CD4-positive, CD25-positive, alpha-beta regulatory T cell (primary cell): ENCODE results near the gene GPD1L. TPM values are rescaled to one million over a fixed set of nuclear protein-coding genes. Genes with fewer than 3 reads are reported as not detected.
"Not testable (repeated sequence)": the region's sequence is repeated elsewhere in the genome, so short reads cannot be mapped to it uniquely, and the experiment has no call there.

Experiments
- ATAC-seq, 2 donors: fragments of 150-1000 bp; cut with Tn5 transposase; one replicate each; pipeline ENCODE4 v1.10.0; 2021; ENCODE audit warnings: low read depth in 2 of 2, moderate number of reproducible peaks in 2 of 2, moderate library complexity in 1 of 2
- DNase-seq, 3 donors: peaks; one replicate each; pipeline versions ENCODE4 v3.0.0 to v3.0.0-alpha.2; 2012 to 2022; ENCODE audit warnings: mixed read lengths in 1 of 3
- H3K27ac ChIP-seq: one replicate; pipeline ENCODE4 v1.7.0; 2013; ENCODE audit warnings: mild to moderate bottlenecking, low read length; ENCODE audit not compliant: insufficient read depth, poor library complexity, severe bottlenecking
- H3K27me3 ChIP-seq: one replicate; pipeline ENCODE4 v1.7.0; 2013; ENCODE audit warnings: low read length; ENCODE audit not compliant: control insufficient read depth, insufficient read depth
- H3K36me3 ChIP-seq: one replicate; pipeline ENCODE4 v1.7.0; 2013; ENCODE audit warnings: mild to moderate bottlenecking, low read length, moderate library complexity; ENCODE audit not compliant: control insufficient read depth, insufficient read depth
- H3K4me1 ChIP-seq: 2 replicates; pipeline ENCODE4 v1.7.0; 2013; ENCODE audit warnings: mild to moderate bottlenecking, low read length; ENCODE audit not compliant: insufficient read depth, control insufficient read depth, poor library complexity, severe bottlenecking
- H3K4me3 ChIP-seq: one replicate; pipeline ENCODE4 v1.7.0; 2013; ENCODE audit warnings: low read depth, mild to moderate bottlenecking, low read length, moderate library complexity
- H3K9me3 ChIP-seq, 2 experiments: 1 replicate in 1 of 2; 2 replicates in 1 of 2; pipeline ENCODE4 v1.7.0; 2013; ENCODE audit warnings: low read length in 2 of 2, mild to moderate bottlenecking in 1 of 2, moderate library complexity in 1 of 2; ENCODE audit not compliant: control insufficient read depth in 2 of 2
- H3K27ac Mint-ChIP-seq, 3 donors: one replicate each; pipeline ENCODE4 v1.8.0; 2020 to 2022; ENCODE audit warnings: mild to moderate bottlenecking in 3 of 3, mixed read lengths in 3 of 3, moderate library complexity in 2 of 3
- H3K27me3 Mint-ChIP-seq: one replicate; pipeline ENCODE4 v1.8.0; 2022; ENCODE audit warnings: mild to moderate bottlenecking, mixed read lengths
- H3K36me3 Mint-ChIP-seq: one replicate; pipeline ENCODE4 v1.8.0; 2020; ENCODE audit warnings: mixed read lengths
- H3K4me1 Mint-ChIP-seq, 4 donors: one replicate each; pipeline ENCODE4 v1.8.0; 2020 to 2022; ENCODE audit warnings: mixed read lengths in 4 of 4, mild to moderate bottlenecking in 1 of 4
- H3K4me3 Mint-ChIP-seq, 4 donors: one replicate each; pipeline ENCODE4 v1.8.0; 2020 to 2022; ENCODE audit warnings: mild to moderate bottlenecking in 4 of 4, mixed read lengths in 4 of 4, moderate library complexity in 3 of 4
- H3K9me3 Mint-ChIP-seq, 7 donors: one replicate each; pipeline ENCODE4 v1.8.0; 2020 to 2022; ENCODE audit warnings: mixed read lengths in 7 of 7, mild to moderate bottlenecking in 3 of 7, moderate library complexity in 2 of 7
- polyA plus RNA-seq, 4 donors: library from polyadenylated mRNA; unstranded; fragments of 300-500 nt; fragmentation: Illumina TruSeq; gene quantifications; one replicate each; pipeline ENCODE4 v1.2.3, GENCODE V29; 2021
- total RNA-seq: library from RNA; stranded (reverse); gene quantifications from one replicate; pipeline ENCODE4 v1.2.3, GENCODE V29; 2022

GPD1L gene
- total RNA-seq: 30.3 TPM
- 10 to 100 TPM; 19.5 to 27.2 (median 24.6) TPM for polyA plus RNA-seq

DNA sequence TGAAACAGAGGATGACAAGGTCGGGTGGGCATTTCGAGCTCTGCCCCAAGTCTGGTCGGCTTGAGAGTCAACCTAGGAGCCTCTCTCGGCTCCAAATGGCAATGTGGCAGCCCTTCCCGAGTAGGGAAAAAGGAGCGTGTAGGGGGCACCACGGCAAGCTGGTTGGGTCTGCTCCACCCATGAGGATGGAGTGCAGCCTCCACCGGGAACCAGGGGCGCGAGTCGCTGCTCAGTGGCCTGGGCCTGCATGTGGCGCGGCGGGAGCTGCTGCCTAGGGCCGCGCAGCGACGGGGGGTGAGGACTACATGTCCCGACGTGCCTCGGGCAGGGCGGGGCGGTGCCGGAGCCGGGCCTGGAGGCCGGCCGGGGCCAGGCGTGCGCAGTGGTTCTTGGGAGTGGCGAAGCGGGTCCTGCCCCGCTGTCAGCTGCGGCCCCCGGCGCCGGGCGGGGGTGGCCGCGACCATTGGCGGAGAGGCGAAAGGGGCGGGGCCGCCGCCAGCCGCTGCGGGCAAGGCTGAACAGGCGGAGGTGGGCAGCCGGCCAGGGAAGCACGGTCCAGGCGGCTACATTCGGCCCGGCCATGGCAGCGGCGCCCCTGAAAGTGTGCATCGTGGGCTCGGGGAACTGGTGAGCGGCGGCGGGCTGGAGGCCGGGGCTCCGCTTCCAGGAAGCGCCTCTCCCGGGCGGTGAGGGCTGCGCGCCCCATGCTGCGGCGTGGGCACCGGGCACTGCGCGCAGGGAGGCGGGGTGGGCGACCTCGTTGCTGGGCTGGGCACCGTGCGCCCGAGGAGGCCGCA lies at the start of gene GPD1L:
Gene GPD1L, plus strand, starts transcription at position 489 of the 797 bp plus-strand sequence. Its CDS starts 92 bp downstream, at position 581.
- peak; percentile 99 for ATAC-seq
- Mint-ChIP-seq H3K27ac (peak within 1 kb of the TSS; percentile 76 to 94 (median 82)), H3K27me3 (no peaks in the 10 kb centered on the region), H3K4me3 (peak within 1 kb of the TSS; percentile 85 to 98 (median 96)), H3K9me3 (peaks cover 0 to 6% (median 0%) of the 10 kb centered on the region in 7 donors), H3K4me1 (peaks cover 5 to 47% (median 26%) of the 10 kb centered on the region in 4 donors), H3K36me3 (peaks cover 8% of the 10 kb centered on the region)
- Histone ChIP-seq H3K4me3 (peak within 1 kb of the TSS; percentile 66), H3K9me3 (peaks cover 4 to 6% of the 10 kb centered on the region in 2 experiments), H3K27me3 (no peaks in the 10 kb centered on the region), H3K36me3 (no peaks in the 10 kb centered on the region), H3K27ac (peak within 1 kb of the TSS; percentile 71), H3K4me1 (peaks cover 18% of the 10 kb centered on the region)
- peak; percentile 88 to 95 (median 89) for DNase-seq

DNA sequence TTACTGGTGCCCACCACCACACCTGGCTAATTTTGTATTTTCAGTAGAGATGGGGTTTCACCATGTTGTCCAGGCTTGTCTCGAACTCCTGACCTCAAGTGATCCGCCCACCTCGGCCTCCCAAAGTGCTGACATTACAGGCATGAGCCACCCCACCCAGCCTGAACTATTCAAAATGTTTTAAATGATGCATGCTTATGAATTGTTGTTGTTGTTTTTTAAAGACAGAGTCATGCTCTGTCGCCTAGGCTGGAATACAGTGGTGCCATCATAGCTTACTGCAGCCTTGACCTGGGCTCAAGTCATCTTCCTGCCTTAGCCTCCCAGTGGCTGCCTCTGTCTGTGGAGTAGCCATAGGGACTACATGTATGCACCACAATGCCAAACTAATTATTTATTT lies 48.0 kb upstream of the GPD1L start:
- H3K4me1 Mint-ChIP-seq, H3K27ac Mint-ChIP-seq, H3K4me3 Mint-ChIP-seq, H3K36me3 Mint-ChIP-seq, H3K4me1 ChIP-seq, H3K27me3 Mint-ChIP-seq, ATAC-seq, H3K4me3 ChIP-seq, H3K9me3 ChIP-seq, H3K36me3 ChIP-seq, H3K27ac ChIP-seq, H3K9me3 Mint-ChIP-seq, H3K27me3 ChIP-seq, DNase-seq: not testable (repeated sequence)

DNA sequence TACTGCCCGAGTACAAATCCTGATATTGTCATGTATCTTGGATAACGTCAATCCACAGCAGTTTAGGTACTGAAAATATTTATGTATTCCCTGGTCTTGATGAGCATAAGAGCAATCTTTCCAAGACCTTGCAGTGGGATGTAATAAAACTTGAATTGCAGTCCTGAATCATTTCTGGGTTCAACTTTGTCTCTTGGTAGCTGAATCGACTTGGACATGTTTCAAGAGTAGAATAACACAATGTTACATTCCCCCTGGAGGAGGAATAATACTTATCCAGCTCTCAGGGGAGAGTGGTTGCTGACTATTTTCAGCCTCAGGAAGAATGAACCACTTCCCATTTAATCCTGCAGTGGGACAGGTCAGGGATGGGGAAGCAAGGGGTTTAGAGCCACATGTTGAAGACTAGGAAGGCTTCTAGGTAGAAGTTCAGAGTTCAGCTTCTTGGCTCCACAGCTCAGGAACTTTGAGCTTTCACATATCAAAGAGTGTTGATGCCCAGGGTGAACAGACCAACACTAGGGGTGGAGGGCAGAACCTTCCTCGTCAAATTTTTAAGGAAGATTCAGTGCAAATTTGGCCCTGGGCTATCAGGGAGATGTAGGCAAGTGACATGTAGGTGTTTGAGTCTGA lies 43.4 kb upstream of the GPD1L start:
- no peaks in the 10 kb centered on the region for H3K27me3 ChIP-seq
- peaks cover 0 to 4% (median 0%) of the 10 kb centered on the region in 7 donors for H3K9me3 Mint-ChIP-seq
- H3K4me3 Mint-ChIP-seq: no peak overlapping the region
- no peak for ATAC-seq
- no peaks in the 10 kb centered on the region for H3K4me1 ChIP-seq
- no peak overlapping the region for H3K27ac ChIP-seq
- H3K27me3 Mint-ChIP-seq: peaks cover 6% of the 10 kb centered on the region
- no peaks in the 10 kb centered on the region for H3K9me3 ChIP-seq
- H3K27ac Mint-ChIP-seq: no peak overlapping the region
- H3K36me3 ChIP-seq: no peaks in the 10 kb centered on the region
- H3K36me3 Mint-ChIP-seq: no peaks in the 10 kb centered on the region
- H3K4me3 ChIP-seq: no peak overlapping the region
- no peak for DNase-seq
- H3K4me1 Mint-ChIP-seq: no peaks in the 10 kb centered on the region

- Mint-ChIP-seq H3K36me3 (no peaks in the 10 kb centered on the region), H3K4me1 (no peaks in the 10 kb centered on the region), H3K27ac (no peak overlapping the region), H3K27me3 (peaks cover 6% of the 10 kb centered on the region), H3K4me3 (no peak overlapping the region), H3K9me3 (peaks cover 0 to 3% (median 0%) of the 10 kb centered on the region in 7 donors)
- H3K9me3 ChIP-seq: no peaks in the 10 kb centered on the region
- ATAC-seq: no peak
- H3K4me1 ChIP-seq: no peaks in the 10 kb centered on the region
- H3K27me3 ChIP-seq: no peaks in the 10 kb centered on the region
- no peak overlapping the region for H3K27ac ChIP-seq
- no peak for DNase-seq
- H3K36me3 ChIP-seq: no peaks in the 10 kb centered on the region
- H3K4me3 ChIP-seq: no peak overlapping the region
These were observed 39.7 kb upstream of the GPD1L start for GRCh38 chr3:32066686-32067085.

GRCh38 chr3:32074194-32074593 lies 32.2 kb upstream of the GPD1L start:
- H3K4me1 ChIP-seq, H3K36me3 Mint-ChIP-seq, H3K27ac Mint-ChIP-seq, H3K27me3 ChIP-seq, H3K9me3 ChIP-seq, H3K4me1 Mint-ChIP-seq, H3K9me3 Mint-ChIP-seq, H3K27me3 Mint-ChIP-seq, H3K4me3 ChIP-seq, ATAC-seq, H3K27ac ChIP-seq, H3K4me3 Mint-ChIP-seq, DNase-seq, H3K36me3 ChIP-seq: not testable (repeated sequence)

DNA sequence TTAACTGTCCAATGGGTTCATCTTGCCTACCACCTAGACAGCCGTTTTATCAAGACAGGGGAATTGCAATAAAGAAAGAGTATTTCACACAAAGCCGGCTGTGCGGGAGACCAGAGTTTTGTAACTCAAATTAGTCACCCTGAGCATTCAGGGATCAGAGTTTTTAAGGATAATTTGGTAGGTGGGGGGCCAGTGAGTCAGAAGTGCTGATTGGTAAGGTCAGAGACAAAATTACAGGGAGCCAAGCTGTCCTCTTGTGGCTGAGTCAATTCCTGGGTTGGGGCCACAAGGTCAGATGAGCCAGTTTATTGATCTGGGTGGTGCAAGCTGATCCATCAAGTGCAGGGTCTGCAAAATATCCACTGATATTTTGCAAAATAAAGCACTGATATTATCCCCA lies 29.9 kb upstream of the GPD1L start:
- no peak for DNase-seq
- Histone ChIP-seq H3K27me3 (peaks cover 2% of the 10 kb centered on the region), H3K4me3 (no peak overlapping the region), H3K27ac (no peak overlapping the region), H3K9me3 (no peaks in the 10 kb centered on the region), H3K4me1 (no peaks in the 10 kb centered on the region), H3K36me3 (no peaks in the 10 kb centered on the region)
- peaks cover 12% of the 10 kb centered on the region for H3K27me3 Mint-ChIP-seq
- H3K4me1 Mint-ChIP-seq: no peaks in the 10 kb centered on the region
- H3K36me3 Mint-ChIP-seq: no peaks in the 10 kb centered on the region
- H3K4me3 Mint-ChIP-seq: no peak overlapping the region
- peak overlapping the region in 1 of 3 donors; percentile 17 for H3K27ac Mint-ChIP-seq
- peaks cover 0 to 3% (median 0%) of the 10 kb centered on the region in 7 donors for H3K9me3 Mint-ChIP-seq
- no peak for ATAC-seq

DNA sequence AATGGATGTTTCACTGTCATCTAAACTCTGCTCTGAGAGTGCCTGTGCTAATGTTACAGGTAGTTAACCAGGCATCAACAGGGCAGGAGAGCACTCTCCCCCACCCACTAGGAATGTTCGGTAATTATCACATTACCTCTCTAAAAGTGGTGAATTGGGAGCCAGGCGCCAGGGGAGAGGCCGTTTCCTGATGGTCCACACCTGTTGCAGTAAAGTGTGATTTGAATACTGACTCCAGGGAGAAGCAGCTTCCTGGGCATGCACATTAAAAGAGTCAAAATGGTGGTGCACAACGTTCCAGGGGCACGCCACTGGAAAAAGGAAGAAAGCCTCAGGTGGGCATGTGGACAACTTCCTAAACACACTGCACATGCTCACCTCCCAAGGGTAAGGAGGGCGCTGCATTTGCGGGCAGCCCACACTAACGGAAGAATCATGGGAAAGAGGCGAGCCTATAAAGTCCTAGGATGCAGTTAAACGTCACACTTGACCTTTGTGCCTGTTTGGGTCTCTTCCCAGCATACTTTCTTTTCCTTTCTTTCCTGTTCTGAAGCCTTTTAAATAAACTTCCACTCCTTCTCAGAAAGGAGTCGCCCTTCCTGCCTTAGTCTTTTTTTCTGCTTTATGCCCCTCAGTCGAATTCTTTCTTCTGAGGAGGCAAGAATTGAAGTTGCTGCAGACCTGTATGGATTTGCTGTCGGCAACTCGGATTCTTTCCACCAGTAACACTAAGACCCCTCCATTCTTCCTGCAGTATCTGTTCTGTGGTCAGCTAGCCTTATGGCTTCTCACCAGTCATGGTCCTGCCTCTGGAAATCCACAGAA lies 28.9 kb upstream of the GPD1L start:
- Histone ChIP-seq H3K9me3 (no peaks in the 10 kb centered on the region), H3K27me3 (peaks cover 2% of the 10 kb centered on the region), H3K27ac (no peak overlapping the region), H3K4me3 (no peak overlapping the region), H3K36me3 (no peaks in the 10 kb centered on the region), H3K4me1 (no peaks in the 10 kb centered on the region)
- Mint-ChIP-seq H3K27ac (no peak overlapping the region), H3K9me3 (peaks cover 0 to 3% (median 0%) of the 10 kb centered on the region in 7 donors), H3K27me3 (peaks cover 18% of the 10 kb centered on the region), H3K4me1 (no peaks in the 10 kb centered on the region), H3K4me3 (no peak overlapping the region), H3K36me3 (no peaks in the 10 kb centered on the region)
- ATAC-seq (no peak), DNase-seq (no peak)
